ENCODE measurements around the gene IZUMO1R.
"Not testable (repeated sequence)": the region's sequence is repeated elsewhere in the genome, so short reads cannot be mapped to it uniquely, and the experiment has no call there.

DNA sequence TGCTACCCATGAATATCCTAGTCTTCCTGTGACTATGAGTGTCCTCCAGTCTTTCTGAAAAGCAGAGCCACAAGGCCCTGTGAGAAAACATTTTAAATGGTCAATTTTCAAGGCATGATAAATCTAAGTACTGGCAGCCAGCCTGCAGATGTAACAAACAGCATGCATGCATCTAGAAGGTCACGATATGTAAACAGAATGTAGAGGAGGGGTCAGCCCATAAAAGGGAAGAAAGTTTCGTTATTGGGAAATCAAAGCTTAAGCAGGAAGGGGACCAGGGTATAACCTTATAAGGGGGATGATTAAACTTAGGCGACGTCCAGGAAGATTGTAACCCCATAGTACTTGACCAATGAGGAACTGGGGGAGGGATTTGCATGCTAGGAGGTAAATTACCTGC, 26.2 kb upstream of the IZUMO1R start:
- TF ChIP-seq, protein P1, sequence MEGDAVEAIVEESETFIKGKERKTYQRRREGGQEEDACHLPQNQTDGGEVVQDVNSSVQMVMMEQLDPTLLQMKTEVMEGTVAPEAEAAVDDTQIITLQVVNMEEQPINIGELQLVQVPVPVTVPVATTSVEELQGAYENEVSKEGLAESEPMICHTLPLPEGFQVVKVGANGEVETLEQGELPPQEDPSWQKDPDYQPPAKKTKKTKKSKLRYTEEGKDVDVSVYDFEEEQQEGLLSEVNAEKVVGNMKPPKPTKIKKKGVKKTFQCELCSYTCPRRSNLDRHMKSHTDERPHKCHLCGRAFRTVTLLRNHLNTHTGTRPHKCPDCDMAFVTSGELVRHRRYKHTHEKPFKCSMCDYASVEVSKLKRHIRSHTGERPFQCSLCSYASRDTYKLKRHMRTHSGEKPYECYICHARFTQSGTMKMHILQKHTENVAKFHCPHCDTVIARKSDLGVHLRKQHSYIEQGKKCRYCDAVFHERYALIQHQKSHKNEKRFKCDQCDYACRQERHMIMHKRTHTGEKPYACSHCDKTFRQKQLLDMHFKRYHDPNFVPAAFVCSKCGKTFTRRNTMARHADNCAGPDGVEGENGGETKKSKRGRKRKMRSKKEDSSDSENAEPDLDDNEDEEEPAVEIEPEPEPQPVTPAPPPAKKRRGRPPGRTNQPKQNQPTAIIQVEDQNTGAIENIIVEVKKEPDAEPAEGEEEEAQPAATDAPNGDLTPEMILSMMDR (conservative IDR thresholded peaks at IDR 0.05; ENCODE audit: low read depth, low read length): not testable (repeated sequence)
- not testable (repeated sequence) for TF ChIP-seq EZH2 (IDR thresholded peaks at IDR 0.05; ENCODE audit: borderline replicate concordance, low read depth, low read length, poor library complexity, severe bottlenecking)
